GM12892 (cell line): ENCODE measurements around the gene IL1F10.

ENCODE experiments used
- POLR2A ChIP-seq: IDR thresholded peaks from 2 replicates; pipeline ENCODE4 v1.6.1; 2011; ENCODE audit warnings: low read depth, low read length, control low read depth
- POLR2AphosphoS5 ChIP-seq: IDR thresholded peaks from 2 replicates; pipeline ENCODE4 v1.6.1; 2011; ENCODE audit warnings: low read depth, low read length, control low read depth
- TAF1 ChIP-seq: IDR thresholded peaks from 2 replicates; pipeline ENCODE4 v1.6.1; 2011; ENCODE audit warnings: low read depth, mild to moderate bottlenecking, control low read depth, low read length, borderline replicate concordance

DNA sequence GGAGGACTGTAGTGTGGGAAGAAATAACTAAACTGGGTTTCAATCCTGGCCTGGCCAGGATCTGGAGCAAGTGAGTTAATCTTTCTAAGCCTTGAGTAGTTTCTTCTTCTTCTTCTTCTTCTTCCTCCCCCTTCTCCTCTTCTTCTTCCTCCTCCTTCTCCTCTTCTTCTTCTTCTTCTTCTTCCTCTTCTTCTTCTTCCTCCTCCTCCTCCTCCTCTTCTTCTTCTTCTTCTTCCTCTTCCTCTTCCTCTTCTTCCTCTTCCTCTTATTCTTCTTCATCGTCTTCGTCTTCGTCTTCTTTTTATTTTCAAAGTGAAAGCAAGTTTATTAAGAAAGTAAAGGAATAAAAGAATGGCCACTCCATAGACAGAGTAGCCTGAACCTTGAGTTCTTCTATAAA lies 53.1 kb downstream of the IL1F10 start:
- TF ChIP-seq POLR2A, result no peak
- TF ChIP-seq POLR2AphosphoS5, result no peak
- TF ChIP-seq TAF1, result no peak
